HCT116 (cell line): ENCODE results near the gene MMD2.

Experiments
- CTCF ChIP-seq, 3 experiments: fragments of 200-600 bp in 1 of 3; sonication (generic) in 1 of 3; IDR thresholded peaks in 2 of 3; conservative IDR thresholded peaks in 1 of 3; 2 replicates each; pipeline ENCODE4 v1.5.1; 2012 to 2017; ENCODE audit warnings: low read depth in 2 of 3, low read length in 2 of 3, antibody characterized with exemption in 1 of 3, borderline replicate concordance in 1 of 3, control low read depth in 1 of 3, mild to moderate bottlenecking in 1 of 3, mixed read lengths in 1 of 3, mixed run types in 1 of 3, moderate library complexity in 1 of 3; ENCODE audit not compliant: insufficient read depth in 1 of 3
- POLR2A ChIP-seq: IDR thresholded peaks from 2 replicates; pipeline ENCODE4 v1.7.0; 2011; ENCODE audit warnings: borderline replicate concordance; ENCODE audit not compliant: insufficient read depth, insufficient read length; ENCODE audit errors: extremely low read depth

- TF ChIP-seq CTCF (IDR thresholded peaks at IDR 0.05 in 2 of 3, conservative IDR thresholded peaks at IDR 0.05 in 1 of 3; ENCODE audit: borderline replicate concordance in 1 of 3, insufficient read depth in 1 of 3, low read depth in 2 of 3, low read length in 2 of 3), result no peak
- TF ChIP-seq POLR2A, result no peak
Observed at GRCh38 chr7:4879396-4880081, 79.4 kb downstream of the MMD2 start.
